CD4-positive, alpha-beta T cell treated with Interleukin-2 at 100 ng/mL for 4 hours (primary cell): ENCODE data around the gene RCAN2.
"Not testable (repeated sequence)": the region's sequence is repeated elsewhere in the genome, so short reads cannot be mapped to it uniquely, and the experiment has no call there.

ENCODE experiments used
- DNase-seq: peaks from one replicate; pipeline ENCODE4 v3.0.0-alpha.2; 2020; ENCODE audit warnings: low spot score

Gene RCAN2

DNA sequence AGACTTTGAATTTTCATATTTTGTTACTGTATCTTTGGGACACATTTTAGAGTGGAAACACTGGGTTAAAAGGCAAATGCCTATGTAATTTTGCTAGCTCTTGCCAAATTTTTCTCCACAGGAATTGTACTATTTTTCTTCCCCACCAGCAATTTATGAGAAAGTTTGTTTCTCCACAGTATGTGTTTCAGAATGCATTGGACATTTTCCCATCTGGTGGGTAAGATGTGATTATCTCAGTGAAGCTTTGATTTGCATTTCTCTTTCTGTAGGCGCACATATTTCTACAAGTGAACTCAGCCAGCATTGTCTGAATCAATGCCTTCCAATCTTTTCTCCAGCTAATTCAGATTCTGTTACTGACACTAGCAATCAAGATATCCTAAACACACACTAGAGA, 157.8 kb downstream of the RCAN2 start:
- no peak for DNase-seq

- DNase-seq, result not testable (repeated sequence)
These were observed 158.8 kb downstream of the RCAN2 start for GRCh38 chr6:46332448-46332847.

DNA sequence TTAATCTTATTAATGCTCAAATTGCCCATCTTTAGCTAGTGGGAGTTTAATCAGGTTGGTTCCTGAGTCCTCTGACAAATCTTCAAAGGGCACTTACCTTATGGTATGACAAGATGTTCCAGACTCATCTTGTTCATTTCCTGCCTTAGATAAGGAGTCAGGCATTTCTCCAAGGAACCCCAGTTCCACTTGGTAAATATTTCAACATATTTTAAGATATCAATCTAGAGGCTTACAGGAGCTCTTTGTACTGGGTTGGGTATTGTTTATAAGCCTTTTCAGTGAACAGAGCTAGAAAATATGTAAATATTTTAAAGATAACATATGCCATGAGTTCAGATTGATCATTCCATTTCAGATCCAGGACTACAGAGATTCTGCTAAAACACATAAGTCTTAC, 159.8 kb downstream of the RCAN2 start:
- DNase-seq, result no peak

GRCh38 chr6:46329568-46329967, 161.7 kb downstream of the RCAN2 start:
- DNase-seq, result no peak

GRCh38 chr6:46327779-46328178, 163.5 kb downstream of the RCAN2 start:
- no peak for DNase-seq

- peak; percentile 45 for DNase-seq
These were observed 165.4 kb downstream of the RCAN2 start for GRCh38 chr6:46325561-46326530.

GRCh38 chr6:46324706-46325105, 166.5 kb downstream of the RCAN2 start:
- no peak for DNase-seq

GRCh38 chr6:46323966-46324622, 167.2 kb downstream of the RCAN2 start:
- DNase-seq, result no peak

DNA sequence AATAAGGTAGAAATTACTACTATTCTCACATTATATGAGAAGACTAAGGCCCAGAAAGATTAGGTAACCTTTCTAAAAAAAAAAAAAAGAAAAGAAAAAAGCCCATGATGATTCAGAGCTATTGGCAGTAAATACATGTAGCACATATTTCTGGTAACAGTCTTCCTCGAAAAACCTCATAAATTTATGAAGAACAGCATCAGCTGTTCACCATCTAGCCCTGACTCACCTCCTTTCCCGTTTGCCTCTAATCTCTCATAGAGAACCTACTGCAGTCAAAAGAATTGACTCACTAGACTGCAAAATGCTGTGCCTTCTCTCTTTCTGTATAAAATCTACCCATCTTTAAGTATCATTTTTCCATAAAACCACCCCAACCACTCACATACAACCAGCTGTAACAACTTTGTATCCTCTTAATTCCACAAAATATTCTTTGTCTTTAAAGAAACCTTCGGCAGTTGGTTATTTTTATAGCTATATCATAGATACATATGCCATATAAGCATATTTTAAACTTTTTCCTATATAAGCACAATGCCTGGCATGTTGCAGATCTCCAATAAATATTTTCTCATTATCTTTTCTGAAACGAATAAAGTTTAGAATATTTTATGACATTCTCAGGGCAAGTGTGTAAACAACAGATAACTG, 167.8 kb downstream of the RCAN2 start:
- peak; percentile 23 for DNase-seq

DNA sequence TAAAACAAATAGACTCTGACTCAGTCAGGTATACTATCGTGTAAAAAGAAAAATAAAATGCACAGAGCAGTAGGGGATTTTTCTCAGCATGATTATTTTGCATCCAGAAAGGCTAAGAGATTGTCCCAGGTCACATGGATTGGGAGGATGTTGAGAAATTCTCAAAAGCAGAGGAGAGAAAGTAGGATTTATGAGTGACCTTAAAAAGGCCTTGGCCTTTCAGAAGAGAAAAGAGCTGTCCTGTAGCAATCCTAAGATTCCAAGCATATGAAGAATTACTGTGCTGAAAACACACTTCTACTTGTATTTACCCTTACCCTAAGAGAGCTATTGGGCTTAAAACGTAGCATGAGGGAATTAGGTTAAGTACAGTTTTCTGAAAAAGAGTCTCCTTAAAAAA, 170.7 kb downstream of the RCAN2 start:
- no peak for DNase-seq

DNA sequence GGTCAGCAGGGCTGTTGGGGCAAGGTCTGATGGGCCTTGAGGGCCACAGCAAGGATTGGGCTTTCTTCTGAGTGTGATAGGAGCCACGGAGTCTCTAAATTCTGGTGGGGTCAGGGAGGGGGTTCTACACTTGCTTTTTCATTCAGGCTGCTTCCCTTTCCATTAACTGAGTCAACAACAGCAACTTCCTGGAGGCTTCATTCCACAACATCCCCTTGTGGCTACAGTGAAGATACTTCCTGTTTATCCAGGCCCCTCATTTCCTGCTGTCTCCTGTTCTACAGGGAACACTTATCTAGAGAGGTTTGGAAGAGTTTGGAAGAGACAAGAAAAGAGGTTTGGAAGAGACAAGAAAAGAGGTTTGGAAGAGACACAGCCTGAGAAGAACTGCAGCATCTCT, 175.7 kb downstream of the RCAN2 start:
- no peak for DNase-seq

- DNase-seq, result no peak
These were observed 178.6 kb downstream of the RCAN2 start for GRCh38 chr6:46312654-46313053.

DNA sequence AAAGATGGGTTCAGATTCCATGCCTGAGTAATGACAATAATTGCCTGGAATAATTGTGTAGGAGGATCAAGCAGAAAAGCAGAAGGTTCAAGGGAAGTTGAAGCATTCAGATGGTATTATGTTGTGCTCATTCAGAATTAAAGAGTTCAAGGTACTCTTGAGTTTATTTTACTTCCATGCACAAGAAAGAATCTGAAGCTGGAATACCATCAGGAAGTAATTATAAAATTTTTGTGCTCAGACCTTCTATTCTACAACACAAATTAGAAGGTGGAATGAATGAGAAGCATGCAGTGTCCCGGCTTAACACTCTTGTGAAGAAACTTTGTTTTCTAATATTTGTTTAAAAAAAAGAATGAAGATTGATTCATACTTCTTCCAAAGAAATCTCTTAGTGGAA, 181.1 kb downstream of the RCAN2 start:
- DNase-seq, result no peak

- DNase-seq, result no peak
These were observed 184.8 kb downstream of the RCAN2 start for GRCh38 chr6:46306431-46306830.

GRCh38 chr6:46305833-46306232, 185.4 kb downstream of the RCAN2 start:
- DNase-seq, result no peak

DNA sequence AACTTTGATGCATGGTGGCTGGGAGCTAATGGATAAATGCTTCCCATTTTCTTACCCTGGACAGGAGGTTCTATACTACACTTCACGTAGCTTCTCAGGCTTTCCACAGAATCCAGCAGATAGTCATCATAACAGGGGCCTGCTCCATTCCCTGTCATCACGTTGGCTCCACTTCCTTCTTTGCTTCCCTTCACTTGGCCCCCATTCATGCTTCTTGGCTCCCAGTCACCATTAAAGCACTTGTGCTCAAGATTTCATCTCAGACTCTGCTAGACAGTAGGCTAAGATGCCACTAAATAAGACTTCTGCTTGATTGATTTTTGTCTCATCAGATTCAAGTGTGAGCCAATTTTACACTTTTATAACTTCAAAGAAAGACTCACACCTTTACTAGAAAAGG, 186.0 kb downstream of the RCAN2 start:
- no peak for DNase-seq

DNA sequence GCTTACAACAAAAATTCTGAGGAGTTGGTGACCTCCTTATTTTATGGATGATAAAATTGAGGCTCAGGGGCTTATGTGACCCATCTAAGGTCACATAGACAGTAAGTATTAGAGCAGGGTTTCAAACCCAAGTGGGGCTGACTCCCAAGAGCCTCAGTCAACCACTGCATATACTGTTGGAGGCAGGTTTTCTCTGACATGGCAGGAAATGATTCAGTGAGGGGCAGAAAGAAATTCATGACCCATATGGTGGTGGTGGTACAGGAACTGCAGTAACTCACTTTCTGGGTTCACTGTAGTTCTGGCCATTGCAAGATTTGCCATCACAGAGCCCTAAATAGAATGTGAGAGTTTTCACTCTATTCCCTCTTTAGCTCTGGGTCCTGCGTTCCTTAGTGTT, 188.4 kb downstream of the RCAN2 start:
- DNase-seq, result no peak

DNA sequence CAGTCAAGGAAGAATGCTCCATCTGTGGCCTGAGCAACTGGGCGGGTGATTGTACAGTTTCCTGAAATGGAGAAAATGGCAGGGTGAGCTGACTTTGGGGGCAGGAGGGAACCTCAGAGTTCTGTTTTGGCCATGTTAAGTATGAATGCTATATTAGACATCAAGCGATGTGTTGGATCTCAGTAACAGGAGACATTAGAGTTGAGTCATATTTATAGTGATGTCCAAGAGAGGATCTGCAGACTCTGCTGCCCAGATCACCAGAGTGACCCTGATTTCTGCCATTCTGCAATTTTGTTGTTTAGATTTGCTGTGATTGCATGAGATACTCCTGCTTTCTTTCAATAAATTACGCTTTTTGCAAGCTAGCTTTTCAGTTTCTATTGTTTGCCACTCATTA, 189.1 kb downstream of the RCAN2 start:
- DNase-seq, result no peak

DNA sequence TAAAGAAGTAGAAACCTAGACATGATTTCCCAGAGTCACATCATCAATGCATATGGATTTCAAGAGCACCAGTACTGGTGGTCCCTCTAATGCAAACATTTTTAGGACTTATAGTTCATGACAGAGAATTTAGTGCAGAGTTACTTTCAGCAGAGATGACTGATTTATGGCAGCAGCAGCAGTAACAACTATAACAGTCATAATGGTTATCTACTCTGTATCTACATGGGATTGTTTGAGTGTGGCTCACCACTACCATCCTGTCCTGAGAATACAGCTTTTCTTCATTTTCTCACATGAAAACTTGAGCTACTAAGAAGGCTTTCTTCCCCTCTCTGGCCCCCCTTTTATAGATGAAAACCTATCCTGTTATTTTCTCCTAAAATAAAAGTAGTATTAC, 192.0 kb downstream of the RCAN2 start:
- DNase-seq, result no peak

GRCh38 chr6:46296586-46296985, 194.7 kb downstream of the RCAN2 start:
- DNase-seq, result no peak

- DNase-seq, result no peak
These were observed 197.5 kb downstream of the RCAN2 start for GRCh38 chr6:46293641-46294316.

DNA sequence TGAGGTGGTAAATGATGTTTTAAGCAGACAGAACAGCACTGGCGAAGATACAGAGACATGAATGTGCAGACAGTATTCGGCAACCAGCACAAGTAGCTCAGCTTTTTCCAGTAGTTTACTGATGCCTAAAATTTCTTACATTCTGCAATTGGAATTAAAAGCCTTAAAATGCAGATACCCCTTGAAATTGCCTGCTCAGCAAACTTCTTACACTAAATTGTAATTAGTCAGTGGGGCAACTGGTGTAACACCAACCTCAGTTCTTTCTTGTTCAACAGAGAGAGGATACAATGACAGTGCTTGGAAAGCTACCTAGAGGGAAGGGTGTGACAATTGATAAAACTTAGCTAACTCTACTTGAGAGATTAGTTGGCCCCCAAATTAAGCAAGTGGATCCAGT, 199.4 kb downstream of the RCAN2 start:
- no peak for DNase-seq
